Mesothelial cell of epicardium (in vitro differentiated cells): ENCODE data around the gene PLEKHA7. TPM values are rescaled to one million over a fixed set of nuclear protein-coding genes. Genes with fewer than 3 reads are reported as not detected.

Source experiments
- DNase-seq, 2 experiments: peaks; one replicate each; pipeline ENCODE4 v3.0.0; 2021; ENCODE audit warnings: low spot score in 2 of 2; ENCODE audit not compliant: unreplicated experiment in 2 of 2
- H3K27ac Mint-ChIP-seq: 2 replicates; pipeline ENCODE4 v1.8.0; 2021; ENCODE audit warnings: mixed read lengths
- H3K27me3 Mint-ChIP-seq: 2 replicates; pipeline ENCODE4 v1.8.0; 2021; ENCODE audit warnings: low read depth, mixed read lengths
- H3K36me3 Mint-ChIP-seq: 2 replicates; pipeline ENCODE4 v1.8.0; 2021; ENCODE audit warnings: mixed read lengths
- H3K4me1 Mint-ChIP-seq: 2 replicates; pipeline ENCODE4 v1.8.0; 2021; ENCODE audit warnings: mixed read lengths
- H3K4me3 Mint-ChIP-seq: 2 replicates; pipeline ENCODE4 v1.8.0; 2021; ENCODE audit warnings: mild to moderate bottlenecking, moderate library complexity, mixed read lengths
- H3K9me3 Mint-ChIP-seq: 2 replicates; pipeline ENCODE4 v1.8.0; 2021; ENCODE audit warnings: mixed read lengths
- CTCF ChIP-seq: fragments of 200-600 bp; sonication (generic); IDR thresholded peaks from one replicate; pipeline ENCODE4 v1.5.0; 2021; ENCODE audit warnings: antibody characterized with exemption; ENCODE audit not compliant: unreplicated experiment
- total RNA-seq: library from RNA; stranded (reverse); gene quantifications from 3 replicates; pipeline ENCODE4 v1.2.1, GENCODE V29; 2021

Gene PLEKHA7
- total RNA-seq, 1 donor from 2014 or later = 30.5 TPM

DNA sequence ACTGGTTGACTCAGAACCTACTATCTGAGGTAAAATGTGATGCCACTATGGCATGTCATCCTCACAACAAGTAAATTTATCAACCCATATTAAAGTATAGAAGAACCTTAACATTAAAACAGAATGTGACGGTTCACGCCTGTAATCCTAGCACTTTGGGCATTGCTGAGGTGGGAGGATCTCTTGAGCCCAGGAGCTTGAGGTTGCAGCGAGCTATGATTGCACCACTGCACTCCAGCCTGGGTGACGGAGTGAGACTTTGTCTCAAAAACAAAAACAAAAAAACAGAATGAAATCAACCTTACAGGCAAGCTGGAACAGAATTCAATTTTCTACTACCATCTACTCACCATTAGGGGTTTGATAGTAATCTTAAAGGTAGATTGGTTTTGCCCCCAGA is 86.2 kb downstream of the PLEKHA7 start:
- no peak for DNase-seq
- no peak overlapping the region for H3K4me3 Mint-ChIP-seq
- no peak for TF ChIP-seq CTCF
- no peaks in the 10 kb centered on the region for H3K36me3 Mint-ChIP-seq
- no peaks in the 10 kb centered on the region for H3K9me3 Mint-ChIP-seq
- peaks cover 44% of the 10 kb centered on the region for H3K4me1 Mint-ChIP-seq
- peaks cover 45% of the 10 kb centered on the region for H3K27me3 Mint-ChIP-seq
- no peak overlapping the region for H3K27ac Mint-ChIP-seq

- no peak overlapping the region for H3K4me3 Mint-ChIP-seq
- H3K4me1 Mint-ChIP-seq = peaks cover 50% of the 10 kb centered on the region
- no peak for DNase-seq
- H3K36me3 Mint-ChIP-seq = no peaks in the 10 kb centered on the region
- H3K9me3 Mint-ChIP-seq = no peaks in the 10 kb centered on the region
- peaks cover 48% of the 10 kb centered on the region for H3K27me3 Mint-ChIP-seq
- peak overlapping the region; percentile 16 for H3K27ac Mint-ChIP-seq
- TF ChIP-seq CTCF = no peak
Observed at GRCh38 chr11:16926883-16927626, 87.2 kb downstream of the PLEKHA7 start.

GRCh38 chr11:16925561-16926065 is 88.6 kb downstream of the PLEKHA7 start:
- peaks cover 50% of the 10 kb centered on the region for H3K4me1 Mint-ChIP-seq
- DNase-seq = peak; percentile 33 to 67
- TF ChIP-seq CTCF = no peak
- H3K27ac Mint-ChIP-seq = peak overlapping the region; percentile 95
- no peaks in the 10 kb centered on the region for H3K9me3 Mint-ChIP-seq
- H3K36me3 Mint-ChIP-seq = no peaks in the 10 kb centered on the region
- peak overlapping the region; percentile 80 for H3K4me3 Mint-ChIP-seq
- peaks cover 53% of the 10 kb centered on the region for H3K27me3 Mint-ChIP-seq

GRCh38 chr11:16924826-16925560 is 89.2 kb downstream of the PLEKHA7 start:
- no peaks in the 10 kb centered on the region for H3K9me3 Mint-ChIP-seq
- TF ChIP-seq CTCF = no peak
- H3K27ac Mint-ChIP-seq = peak overlapping the region; percentile 93
- DNase-seq = peak; percentile 32 to 72
- peaks cover 51% of the 10 kb centered on the region for H3K27me3 Mint-ChIP-seq
- peaks cover 50% of the 10 kb centered on the region for H3K4me1 Mint-ChIP-seq
- no peaks in the 10 kb centered on the region for H3K36me3 Mint-ChIP-seq
- H3K4me3 Mint-ChIP-seq = peak overlapping the region; percentile 70

GRCh38 chr11:16924462-16924825 is 89.8 kb downstream of the PLEKHA7 start:
- no peak for DNase-seq
- H3K4me3 Mint-ChIP-seq = peak overlapping the region; percentile 70
- no peaks in the 10 kb centered on the region for H3K36me3 Mint-ChIP-seq
- peak overlapping the region; percentile 93 for H3K27ac Mint-ChIP-seq
- no peaks in the 10 kb centered on the region for H3K9me3 Mint-ChIP-seq
- peaks cover 51% of the 10 kb centered on the region for H3K27me3 Mint-ChIP-seq
- H3K4me1 Mint-ChIP-seq = peaks cover 52% of the 10 kb centered on the region
- TF ChIP-seq CTCF = no peak
